ENCODE results near the gene TRMT1L.
"Not testable (repeated sequence)": the region's sequence is repeated elsewhere in the genome, so short reads cannot be mapped to it uniquely, and the experiment has no call there.

The TRMT1L gene, protein sequence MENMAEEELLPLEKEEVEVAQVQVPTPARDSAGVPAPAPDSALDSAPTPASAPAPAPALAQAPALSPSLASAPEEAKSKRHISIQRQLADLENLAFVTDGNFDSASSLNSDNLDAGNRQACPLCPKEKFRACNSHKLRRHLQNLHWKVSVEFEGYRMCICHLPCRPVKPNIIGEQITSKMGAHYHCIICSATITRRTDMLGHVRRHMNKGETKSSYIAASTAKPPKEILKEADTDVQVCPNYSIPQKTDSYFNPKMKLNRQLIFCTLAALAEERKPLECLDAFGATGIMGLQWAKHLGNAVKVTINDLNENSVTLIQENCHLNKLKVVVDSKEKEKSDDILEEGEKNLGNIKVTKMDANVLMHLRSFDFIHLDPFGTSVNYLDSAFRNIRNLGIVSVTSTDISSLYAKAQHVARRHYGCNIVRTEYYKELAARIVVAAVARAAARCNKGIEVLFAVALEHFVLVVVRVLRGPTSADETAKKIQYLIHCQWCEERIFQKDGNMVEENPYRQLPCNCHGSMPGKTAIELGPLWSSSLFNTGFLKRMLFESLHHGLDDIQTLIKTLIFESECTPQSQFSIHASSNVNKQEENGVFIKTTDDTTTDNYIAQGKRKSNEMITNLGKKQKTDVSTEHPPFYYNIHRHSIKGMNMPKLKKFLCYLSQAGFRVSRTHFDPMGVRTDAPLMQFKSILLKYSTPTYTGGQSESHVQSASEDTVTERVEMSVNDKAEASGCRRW

DNA sequence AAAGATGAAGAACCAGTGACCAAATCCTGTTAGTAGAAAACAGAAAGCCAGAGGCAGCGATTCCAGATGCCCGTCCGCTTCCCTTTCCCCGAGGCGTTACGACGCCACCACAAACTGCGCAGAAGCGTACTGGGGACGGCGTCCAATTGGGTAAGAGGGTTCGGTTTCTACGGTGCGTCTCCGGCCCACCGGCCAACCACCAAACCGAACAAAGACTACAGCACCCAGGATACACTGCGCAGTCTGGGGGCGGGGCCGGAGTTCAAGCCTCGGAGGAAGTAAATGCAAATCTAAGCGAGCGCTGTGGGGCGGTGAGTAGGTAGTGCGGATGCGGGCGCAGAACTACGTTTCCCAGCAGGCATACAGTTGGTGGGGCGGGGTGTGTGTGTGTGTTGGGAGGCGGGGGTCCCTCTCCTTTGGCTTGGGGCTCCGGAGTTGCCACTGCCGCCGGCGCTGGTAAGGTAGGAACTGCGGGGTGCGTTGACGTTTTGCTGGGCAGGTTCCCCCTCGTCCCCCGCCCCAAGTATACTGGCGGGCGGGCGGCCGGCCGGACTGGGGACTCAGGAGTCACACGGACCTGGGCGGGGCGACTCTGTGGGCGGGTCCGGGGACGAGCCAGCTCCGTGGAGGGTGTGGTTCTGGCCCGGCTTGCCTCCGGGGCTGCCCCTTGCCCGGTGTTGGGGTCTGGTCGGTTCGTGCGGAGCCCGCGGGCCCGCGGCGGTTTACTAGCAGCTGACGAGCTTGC lies at the start of gene TRMT1L, which contains the start of gene SWT1:
TRMT1L (minus strand) TSS at position 100 of the 745 bp plus-strand sequence. CDS start 241 bp downstream, outside the sequence.
SWT1 (plus strand) TSS at position 314 of the 745 bp plus-strand sequence. CDS start 3,675 bp downstream, outside the sequence.
- peak; percentile 98 for DNase-seq

DNA sequence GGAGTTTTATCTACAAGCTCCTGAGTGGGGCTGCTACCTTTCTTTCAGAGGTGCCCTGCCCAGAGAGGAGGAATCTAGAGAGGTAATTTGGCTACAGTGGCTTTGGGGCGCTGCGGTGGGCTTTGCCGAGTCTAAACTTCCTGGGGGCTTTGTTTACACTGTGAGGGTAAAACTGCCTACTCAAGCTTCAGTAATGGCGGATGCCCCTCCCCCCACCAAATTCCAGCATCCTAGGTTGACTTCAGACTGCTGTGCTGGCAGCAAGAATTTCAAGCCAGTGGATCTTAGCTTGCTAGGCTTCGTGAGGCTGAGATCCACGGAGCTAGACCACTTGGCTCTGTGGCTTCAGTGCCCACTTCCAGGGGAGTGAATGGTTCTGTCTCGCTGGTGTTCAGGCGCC lies 44.1 kb upstream of the TRMT1L start:
- no peak for DNase-seq

DNA sequence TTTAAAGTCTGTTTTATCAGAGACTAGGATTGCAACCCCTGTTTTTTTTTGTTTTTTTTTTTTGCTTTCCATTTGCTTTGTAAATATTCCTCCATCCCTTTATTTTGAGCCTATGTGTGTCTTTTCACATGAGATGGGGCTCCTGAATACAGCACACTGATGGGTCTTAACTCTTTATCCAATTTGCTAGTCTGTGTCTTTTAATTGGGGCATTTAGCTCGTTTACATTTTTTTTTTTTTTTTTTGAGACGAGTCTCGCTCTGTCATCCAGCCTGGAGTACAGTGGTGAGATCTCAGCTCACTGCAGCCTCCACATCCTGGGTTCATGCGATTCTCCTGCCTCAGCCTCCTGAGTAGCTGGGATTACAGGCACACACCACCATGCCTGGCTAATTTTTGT lies 42.0 kb upstream of the TRMT1L start:
- not testable (repeated sequence) for DNase-seq

DNA sequence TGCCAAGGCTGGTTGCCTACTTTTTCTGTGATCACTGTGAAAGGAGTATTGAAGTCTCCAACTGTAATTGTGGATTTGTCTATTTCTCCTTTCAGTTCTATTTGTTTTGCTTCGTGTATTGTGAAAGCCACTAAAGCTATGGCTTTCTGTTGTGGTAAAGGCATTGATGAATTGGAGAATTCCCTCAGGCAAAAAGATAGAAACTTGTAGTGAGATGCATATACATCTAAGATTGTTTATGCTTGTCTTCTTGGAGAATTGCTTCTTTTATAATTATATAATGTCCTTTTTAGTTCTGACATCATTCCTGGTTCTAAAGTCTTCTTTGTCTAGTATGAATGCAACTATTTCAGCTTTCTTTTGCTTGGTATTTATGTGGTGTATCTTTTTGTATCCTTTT lies 37.0 kb upstream of the TRMT1L start:
- no peak for DNase-seq

DNA sequence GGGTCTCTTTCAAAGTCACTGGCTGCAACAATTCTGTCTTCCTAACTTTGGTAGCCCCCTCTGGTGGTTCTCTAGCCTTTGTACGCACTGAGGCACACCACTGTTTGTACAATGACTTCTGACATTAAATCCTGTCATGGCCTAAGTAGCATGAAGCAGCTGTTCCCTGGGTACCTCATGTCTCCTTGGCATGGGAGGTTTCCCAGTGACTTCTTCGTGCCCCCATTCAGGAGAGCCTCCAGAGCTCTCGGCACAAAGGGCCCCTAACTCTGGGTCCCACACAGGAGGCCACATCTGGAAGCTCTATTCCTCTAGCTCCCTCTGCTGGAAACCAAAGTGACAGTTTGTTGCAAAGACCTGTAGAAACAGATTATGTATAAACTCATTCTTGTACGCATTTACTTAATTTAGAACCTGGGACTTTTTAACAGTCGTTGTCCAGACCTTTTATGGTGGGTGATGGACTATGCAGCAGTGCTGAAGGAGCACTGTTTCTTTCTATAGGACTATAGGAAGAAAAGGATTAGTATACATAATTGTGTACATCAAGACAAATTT lies 13.6 kb upstream of the TRMT1L start:
- peak; percentile 24 for DNase-seq

DNA sequence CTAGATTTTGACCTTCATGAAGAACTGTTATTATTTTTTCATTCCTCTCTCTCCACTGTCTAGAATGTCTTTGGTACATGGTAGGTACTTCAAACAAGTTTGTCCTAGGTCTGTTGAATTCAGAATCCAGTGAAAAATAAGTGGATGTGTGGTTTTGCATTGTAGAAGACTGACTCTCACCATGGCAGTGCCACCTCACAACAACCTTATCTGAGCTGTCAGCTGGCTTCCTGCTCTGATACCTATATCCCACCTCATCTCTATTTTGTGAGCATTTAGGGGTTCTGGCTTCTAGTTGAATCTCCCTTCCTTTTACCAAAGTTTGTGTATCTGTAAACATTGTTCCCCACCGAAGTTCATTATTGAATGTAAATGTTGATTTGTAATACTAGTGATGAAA lies 9.4 kb upstream of the TRMT1L start:
- no peak for DNase-seq

DNA sequence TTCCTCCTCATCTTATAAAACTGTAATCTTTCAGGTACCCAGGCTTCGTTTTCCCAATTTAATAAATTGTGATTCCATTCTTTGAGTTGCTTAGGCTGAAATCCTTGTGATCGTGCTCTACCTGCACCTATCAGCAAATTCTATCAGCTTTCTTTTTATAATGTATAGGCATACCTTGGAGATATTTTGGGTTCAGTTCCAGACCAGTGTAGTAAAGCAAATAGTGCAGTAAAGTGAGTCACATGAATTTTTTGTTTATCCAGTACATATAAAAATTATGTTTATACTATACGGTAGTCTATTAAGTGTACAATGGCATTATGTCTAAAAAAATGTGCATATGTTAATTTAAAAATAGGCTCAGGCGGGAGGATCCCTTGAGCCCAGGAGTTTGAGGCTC lies 5.7 kb upstream of the TRMT1L start:
- no peak for DNase-seq

DNA sequence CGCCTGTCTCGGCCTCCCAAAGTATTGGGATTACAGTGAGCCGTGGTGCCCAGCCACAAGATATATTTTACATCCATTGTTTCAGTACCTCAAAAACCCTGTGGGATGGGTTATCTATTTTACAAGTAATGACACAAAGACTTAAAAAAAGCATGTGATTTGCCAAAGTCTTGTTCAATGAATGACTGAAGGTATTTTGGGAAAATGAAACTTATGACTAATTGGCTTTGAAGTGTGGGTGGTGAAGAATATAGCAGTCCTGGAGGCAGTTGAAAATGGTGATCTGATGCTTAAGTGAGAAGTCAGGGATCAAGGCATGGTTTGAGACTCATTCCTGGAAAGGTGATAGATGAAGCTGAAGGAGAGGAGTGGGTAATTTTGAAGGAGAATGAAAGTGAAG lies 3.2 kb upstream of the TRMT1L start:
- DNase-seq, result no peak

DNA sequence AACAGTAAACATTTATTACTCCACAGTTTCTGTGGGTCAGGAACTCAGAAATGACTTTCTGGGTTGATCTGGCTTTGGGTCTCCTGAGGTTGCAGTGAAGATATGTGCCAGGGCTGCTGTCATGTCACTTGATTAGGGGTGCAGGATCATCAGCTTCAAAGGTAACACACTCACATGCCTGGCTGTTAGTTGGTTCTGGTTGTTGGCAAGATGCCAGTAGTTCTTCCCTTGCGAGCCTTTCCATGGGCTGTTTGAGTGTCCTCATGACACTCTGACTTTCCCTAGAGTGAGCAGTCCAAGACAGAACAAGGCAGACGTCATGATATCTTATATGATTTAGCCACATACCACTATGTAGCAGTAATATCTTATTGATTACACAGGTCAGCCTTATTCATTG lies 2.0 kb upstream of the TRMT1L start:
- DNase-seq, result no peak

DNA sequence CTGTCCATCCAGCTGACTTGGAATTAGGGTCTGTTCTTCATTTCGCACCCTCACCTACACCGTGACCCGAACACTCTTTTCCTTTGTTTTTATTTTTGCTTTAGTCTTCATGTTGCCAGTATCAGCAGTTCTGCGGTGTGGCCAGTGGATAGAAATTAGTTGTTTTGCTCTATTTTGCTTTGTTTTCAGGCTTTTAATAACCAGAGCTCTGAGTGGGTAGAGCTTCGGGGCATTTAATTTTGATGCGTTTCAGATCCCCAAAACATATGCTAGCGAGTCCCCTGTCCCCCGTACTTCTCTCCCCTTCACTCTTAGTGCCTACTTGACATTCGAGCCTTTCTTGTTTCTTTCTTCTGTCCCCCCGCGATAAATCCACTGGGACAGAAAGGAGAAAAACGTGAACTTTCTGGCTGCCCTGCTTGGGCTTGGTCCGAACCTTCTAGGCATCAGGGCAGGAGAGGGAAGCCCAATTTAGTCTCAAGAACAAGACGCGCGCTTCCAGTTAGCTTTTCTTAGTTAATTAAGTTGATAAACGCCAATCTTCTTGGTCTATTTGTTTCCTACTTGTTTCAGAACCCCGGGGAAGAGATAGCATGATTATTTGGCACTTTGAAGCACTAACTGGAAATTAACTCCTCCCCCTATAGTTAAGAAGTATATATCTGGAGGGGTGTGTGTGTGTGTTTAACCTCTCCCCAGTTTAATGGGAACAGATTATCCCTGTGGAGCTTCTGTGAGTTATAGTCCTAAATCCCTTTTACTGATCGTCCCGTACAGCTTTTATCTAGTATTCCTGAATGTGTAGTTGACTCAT lies 1.1 kb upstream of the TRMT1L start:
- DNase-seq, result no peak

DNA sequence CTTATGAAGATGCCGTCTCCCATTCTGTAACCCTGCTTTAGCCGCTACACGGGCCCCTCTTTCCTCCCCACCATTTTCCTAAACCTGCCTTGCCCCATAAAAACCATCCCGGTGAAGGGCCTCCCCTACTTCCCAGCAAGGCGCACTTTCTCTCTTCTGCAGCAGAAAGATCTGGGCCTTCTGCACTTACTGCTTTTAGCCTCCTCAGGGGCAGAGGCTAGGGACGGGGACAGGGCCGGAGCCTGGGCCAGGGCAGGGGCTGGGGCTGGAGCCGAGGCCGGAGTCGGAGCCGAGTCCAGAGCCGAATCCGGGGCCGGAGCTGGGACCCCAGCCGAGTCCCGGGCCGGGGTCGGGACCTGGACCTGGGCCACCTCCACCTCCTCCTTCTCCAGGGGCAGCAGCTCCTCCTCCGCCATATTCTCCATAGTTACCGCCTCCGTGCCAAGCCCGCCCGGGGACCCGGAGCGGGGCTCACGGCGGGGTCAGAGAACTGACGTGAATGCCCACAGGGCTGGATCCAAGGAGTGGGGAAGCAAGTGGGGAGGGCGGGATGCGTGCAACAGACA lies 382 bp downstream of the TRMT1L start:
- no peak for DNase-seq

DNA sequence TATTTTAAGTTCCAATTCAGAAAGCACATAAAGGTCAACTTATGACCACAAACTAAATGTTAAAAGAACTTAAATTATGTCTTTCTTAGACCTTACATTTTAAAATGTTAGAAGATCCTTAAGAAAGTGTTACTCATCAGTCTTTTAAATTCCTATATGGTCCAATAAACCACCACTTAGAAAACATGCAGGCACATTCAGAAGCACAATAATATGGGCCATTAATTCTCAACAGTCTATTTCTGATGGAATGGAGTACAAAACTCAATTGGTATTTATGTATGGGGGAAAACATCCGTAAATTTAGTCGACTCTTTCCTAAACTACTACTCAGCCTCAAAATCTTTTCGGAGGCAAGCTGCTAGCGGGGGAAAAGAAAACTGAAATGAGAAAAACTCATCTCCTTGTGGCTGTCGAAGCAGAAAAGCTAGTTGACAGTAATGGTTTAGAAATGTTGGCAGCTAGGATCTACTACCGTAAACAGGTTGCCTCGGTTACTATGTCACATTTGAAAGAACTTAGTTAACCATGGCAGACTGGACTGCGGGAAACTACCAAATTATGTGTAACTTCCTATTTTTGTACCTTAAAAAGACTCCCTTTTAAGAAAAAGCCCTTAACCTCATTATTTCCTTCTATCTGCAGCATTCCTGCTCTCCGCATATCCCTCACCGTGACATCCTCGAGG lies 1.0 kb downstream of the TRMT1L start:
- DNase-seq, result no peak

DNA sequence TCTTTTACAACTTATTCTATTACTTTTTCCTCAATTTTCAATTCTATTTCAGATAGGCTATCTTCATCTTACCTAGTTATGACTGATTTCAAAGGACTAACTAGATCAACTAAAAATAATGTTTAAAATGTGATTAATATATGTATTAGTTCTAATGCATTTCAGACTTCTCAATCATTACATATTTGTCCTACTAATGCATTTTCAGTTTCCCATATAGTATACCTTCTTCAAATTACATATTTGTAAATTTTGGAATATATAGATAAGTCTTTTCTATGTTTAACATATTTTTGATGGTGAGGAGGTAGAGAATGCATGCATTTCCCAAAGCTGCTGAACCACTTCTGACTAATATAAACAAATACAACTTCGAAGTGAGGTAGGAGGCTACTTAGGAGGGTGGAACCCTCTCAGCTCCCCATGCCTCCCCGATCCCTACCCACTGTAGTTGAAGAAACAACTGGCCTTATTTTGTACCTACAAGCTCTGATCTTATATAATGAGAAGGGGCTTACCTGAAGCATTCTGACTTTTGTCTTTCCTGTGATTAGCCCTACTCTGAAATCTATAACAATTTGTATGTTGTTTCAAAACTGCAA lies 1.7 kb downstream of the TRMT1L start:
- DNase-seq, result no peak

DNA sequence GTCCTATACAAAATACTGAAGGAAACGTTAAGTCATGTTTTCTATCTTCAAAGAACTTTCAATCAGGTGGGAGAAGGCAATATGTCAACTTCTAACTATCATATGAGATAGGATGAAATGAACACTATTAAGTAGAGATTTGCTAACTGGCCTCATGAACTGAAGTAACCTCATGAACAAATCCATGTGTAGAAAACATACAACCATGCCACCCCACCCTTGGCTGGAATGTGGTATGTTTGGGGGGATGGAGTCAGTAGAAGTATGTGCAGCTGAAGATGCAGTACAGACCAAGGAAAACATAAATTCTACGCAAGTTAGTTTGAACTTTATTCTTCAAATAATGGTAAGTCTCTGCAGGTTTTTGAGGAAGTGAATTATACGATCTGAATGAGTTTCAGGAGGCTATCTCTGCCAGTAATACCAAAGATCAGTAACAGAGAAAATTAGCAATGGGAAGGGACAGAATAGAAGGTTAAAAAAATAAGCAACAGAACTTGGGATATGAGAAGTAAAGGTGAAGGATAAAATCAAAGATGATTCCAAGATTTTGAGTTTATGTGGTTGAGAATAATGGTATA lies 4.5 kb downstream of the TRMT1L start:
- no peak for DNase-seq

DNA sequence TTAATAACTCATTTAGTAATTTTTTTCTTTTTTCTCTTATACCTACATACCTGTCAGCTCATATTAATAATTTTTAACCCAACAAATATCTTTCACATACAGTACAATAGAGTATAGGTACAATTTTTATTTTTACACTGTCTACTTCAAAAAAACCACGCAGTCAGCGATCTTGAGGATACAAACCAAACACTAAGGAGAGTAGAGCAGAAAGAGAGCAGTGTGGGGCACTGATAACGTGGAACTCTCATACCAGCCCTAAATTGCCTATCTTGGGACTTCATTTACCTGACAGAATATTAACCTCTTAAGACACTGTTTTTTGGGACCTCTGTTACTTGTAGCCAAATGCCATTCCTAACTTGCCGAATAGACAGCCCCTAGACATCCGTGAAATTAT lies 5.5 kb downstream of the TRMT1L start:
- no peak for DNase-seq

DNA sequence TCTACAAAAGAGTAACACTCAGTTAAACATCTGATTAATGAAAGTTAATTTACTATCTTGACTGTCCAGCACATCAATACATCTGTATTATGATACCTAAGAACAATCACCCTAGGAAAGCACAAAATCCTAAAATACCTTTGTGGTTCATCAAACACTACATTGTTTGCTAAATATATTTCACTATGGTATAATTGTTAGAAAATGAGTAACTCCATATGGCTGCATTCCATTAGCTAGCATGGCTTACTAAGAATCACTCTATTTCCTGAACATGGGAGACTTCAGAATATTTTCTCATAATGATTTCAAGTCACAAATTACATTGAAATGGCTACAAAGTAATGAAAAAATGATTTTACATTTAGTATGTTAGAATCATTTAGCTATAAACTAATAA lies 12.5 kb downstream of the TRMT1L start:
- no peak for DNase-seq

DNA sequence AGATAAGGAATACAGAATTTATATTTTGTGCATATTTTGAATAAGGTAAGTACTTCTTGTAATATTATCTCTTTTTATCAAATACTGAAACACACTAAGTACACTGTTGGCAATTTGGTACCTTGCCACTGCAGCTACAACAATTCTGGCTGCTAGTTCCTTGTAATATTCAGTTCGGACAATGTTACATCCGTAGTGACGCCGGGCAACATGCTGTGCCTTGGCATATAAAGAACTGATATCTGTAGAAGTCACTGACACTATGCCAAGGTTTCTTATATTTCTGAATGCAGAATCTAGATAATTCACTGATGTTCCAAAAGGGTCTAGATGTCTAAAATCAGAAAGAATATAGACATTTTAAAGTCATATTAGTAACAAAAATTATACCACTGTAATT lies 17.5 kb downstream of the TRMT1L start:
- DNase-seq, result no peak

DNA sequence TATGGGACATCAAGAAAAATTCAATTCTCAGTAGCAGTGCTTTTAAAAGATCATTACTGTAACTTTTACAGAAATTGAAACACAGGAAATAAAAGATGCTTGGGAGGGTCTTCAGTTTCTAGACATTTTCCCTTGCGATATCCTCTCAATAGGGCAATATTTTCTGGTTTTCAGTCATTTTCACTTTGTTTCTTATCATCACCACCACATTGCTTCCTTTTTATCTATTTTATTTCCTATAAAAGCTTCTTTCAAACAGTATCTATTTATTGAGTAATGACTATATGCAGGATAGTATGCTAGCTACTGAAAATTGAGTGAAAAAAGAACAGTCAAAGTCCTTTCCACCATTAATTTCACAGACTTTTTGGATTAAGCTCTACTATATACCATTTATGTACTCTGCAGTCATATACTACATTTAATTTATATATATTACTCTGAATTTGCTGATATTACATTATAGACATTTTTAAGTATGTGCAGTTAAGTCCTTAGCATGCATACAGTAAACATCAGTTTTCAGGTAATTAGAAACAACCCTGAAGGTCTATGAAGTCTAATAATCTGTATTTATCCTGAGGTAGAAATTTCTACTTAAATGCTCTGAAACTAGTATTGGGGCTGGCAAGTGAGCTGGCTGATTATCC lies 18.7 kb downstream of the TRMT1L start:
- DNase-seq, result no peak

DNA sequence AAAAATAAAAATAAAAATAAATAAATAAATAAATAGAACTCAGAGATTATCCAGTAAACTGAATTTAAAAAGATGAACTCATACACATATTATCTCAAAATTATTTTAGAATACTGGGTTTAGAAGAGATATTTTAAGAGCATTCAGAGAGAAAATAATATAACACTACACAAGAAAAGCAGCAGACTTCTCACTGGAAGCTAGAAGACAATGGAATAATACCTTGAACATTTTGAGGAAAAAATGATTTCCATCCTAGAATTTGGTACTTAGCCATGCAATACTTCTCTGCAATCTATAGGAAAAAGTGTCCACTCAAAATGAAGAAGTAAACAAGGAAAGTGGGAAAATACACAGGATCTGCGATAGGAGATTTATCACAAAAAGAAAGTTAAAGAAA lies 24.2 kb downstream of the TRMT1L start:
- no peak for DNase-seq

DNA sequence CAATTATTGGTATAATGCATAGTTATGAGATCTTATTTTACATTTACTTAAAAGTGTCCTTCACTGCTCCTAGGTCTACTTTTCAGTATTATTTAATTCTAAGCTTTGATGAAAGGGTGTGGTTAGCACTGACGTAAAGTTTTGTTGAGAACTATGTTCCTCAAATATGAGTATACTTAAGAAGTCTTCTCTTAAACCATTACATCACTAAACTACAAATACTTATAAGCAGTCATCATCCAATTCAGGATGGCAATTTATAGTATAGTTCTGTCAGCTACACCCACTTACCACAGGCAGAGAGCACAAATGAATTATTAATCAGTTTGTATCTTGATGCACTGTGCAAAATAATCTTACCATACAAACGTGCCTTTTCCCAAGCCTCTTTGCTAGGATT lies 27.0 kb downstream of the TRMT1L start:
- no peak for DNase-seq
